Mesendoderm (in vitro differentiated cells): ENCODE data around the gene COQ10A.
"Not testable (repeated sequence)": the region's sequence is repeated elsewhere in the genome, so short reads cannot be mapped to it uniquely, and the experiment has no call there.

Source experiments
- DNase-seq: peaks from one replicate; pipeline ENCODE4 v3.0.0; 2013
- H2AK5ac ChIP-seq: 2 replicates; pipeline ENCODE4 v1.6.1; 2013; ENCODE audit warnings: low read length, inconsistent platforms
- H2BK120ac ChIP-seq: 2 replicates; pipeline ENCODE4 v1.6.1; 2013; ENCODE audit warnings: low read depth, mild to moderate bottlenecking, low read length, moderate library complexity, mixed read lengths
- H2BK15ac ChIP-seq: replicated peaks from 2 replicates; pipeline ENCODE4 v1.6.1; 2013; ENCODE audit warnings: low read depth, mild to moderate bottlenecking, moderate library complexity
- H2BK5ac ChIP-seq: 2 replicates; pipeline ENCODE4 v1.6.1; 2013; ENCODE audit warnings: low read length, inconsistent platforms
- H3K18ac ChIP-seq: 2 replicates; pipeline ENCODE4 v1.6.1; 2013; ENCODE audit warnings: mild to moderate bottlenecking, low read length, mixed read lengths
- H3K23ac ChIP-seq: one replicate; pipeline ENCODE4 v1.6.1; 2013; ENCODE audit warnings: low read length
- H3K27ac ChIP-seq: 2 replicates; pipeline ENCODE4 v1.5.1; 2013; ENCODE audit warnings: low read depth, mild to moderate bottlenecking, inconsistent platforms, low read length, moderate library complexity
- H3K27me3 ChIP-seq: 2 replicates; pipeline ENCODE4 v1.6.1; 2013; ENCODE audit warnings: low read length, control low read depth, mild to moderate bottlenecking, inconsistent platforms; ENCODE audit not compliant: insufficient read depth, poor library complexity
- H3K36me3 ChIP-seq: 2 replicates; pipeline ENCODE4 v1.6.1; 2013; ENCODE audit warnings: low read length, inconsistent platforms; ENCODE audit not compliant: control insufficient read depth, insufficient read depth
- H3K4ac ChIP-seq: one replicate; pipeline ENCODE4 v1.6.1; 2013; ENCODE audit warnings: low read depth, mild to moderate bottlenecking, low read length, moderate library complexity
- H3K4me1 ChIP-seq: 2 replicates; pipeline ENCODE4 v1.6.1; 2013; ENCODE audit warnings: low read depth, low read length, inconsistent platforms; ENCODE audit not compliant: control insufficient read depth
- H3K4me2 ChIP-seq: 2 replicates; pipeline ENCODE4 v1.6.1; 2013; ENCODE audit warnings: low read length
- H3K4me3 ChIP-seq: 2 replicates; pipeline ENCODE4 v1.5.1; 2013; ENCODE audit warnings: mild to moderate bottlenecking, low read length
- H3K56ac ChIP-seq: one replicate; pipeline ENCODE4 v1.6.1; 2013; ENCODE audit warnings: low read length
- H3K79me1 ChIP-seq: 2 replicates; pipeline ENCODE4 v1.6.1; 2013; ENCODE audit warnings: low read length, inconsistent platforms
- H3K79me2 ChIP-seq: 2 replicates; pipeline ENCODE4 v1.6.1; 2013; ENCODE audit warnings: mild to moderate bottlenecking, low read length; ENCODE audit not compliant: control insufficient read depth, insufficient read depth
- H3K9ac ChIP-seq: 2 replicates; pipeline ENCODE4 v1.6.1; 2013; ENCODE audit warnings: low read length, inconsistent platforms
- H4K5ac ChIP-seq: one replicate; pipeline ENCODE4 v1.6.1; 2013; ENCODE audit warnings: low read length
- H4K8ac ChIP-seq: one replicate; pipeline ENCODE4 v1.6.1; 2013; ENCODE audit warnings: low read depth, mild to moderate bottlenecking, control low read depth, low read length, moderate library complexity
- WGBS: extraction: QIAGEN DNeasy Blood & Tissue Kit; methylation state at CpG from one replicate; pipeline ENCODE4 v1.1.7; 2013; ENCODE audit warnings: low lambda C conversion rate, missing lambda C conversion rate; ENCODE audit not compliant: insufficient coverage; ENCODE audit errors: extremely low coverage; 5-methylcytosine and 5-hydroxymethylcytosine counted together

COQ10A gene

GRCh38 chr12:56260921-56261320, 5.8 kb upstream of the COQ10A start:
- Histone ChIP-seq H4K5ac (no peak overlapping the region), H3K36me3 (peaks cover under 1% of the 10 kb centered on the region), H3K27me3 (no peaks in the 10 kb centered on the region), H3K4me1 (peaks cover 8% of the 10 kb centered on the region), H3K9ac (no peak overlapping the region), H3K23ac (no peak overlapping the region), H2BK5ac (no peak overlapping the region), H3K56ac (no peak overlapping the region), H3K27ac (no peak overlapping the region), H3K79me1 (peaks cover 8% of the 10 kb centered on the region), H2BK120ac (no peak overlapping the region), H3K4ac (no peak overlapping the region), H2BK15ac (no peak overlapping the region), H3K4me3 (no peak overlapping the region), H3K4me2 (no peak overlapping the region), H3K18ac (no peak overlapping the region), H4K8ac (no peak overlapping the region), H2AK5ac (no peak overlapping the region), H3K79me2 (peaks cover 3% of the 10 kb centered on the region)
- WGBS: no CpG with 5 or more reads among the region's 3 CpGs
- no peak for DNase-seq

GRCh38 chr12:56261503-56262232, 5.1 kb upstream of the COQ10A start:
- Histone ChIP-seq H3K4me1 (peaks cover 4% of the 10 kb centered on the region), H2BK5ac (no peak overlapping the region), H3K9ac (no peak overlapping the region), H3K79me1 (peaks cover 5% of the 10 kb centered on the region), H2BK15ac (no peak overlapping the region), H4K8ac (no peak overlapping the region), H3K56ac (no peak overlapping the region), H3K27me3 (no peaks in the 10 kb centered on the region), H3K79me2 (no peaks in the 10 kb centered on the region), H3K36me3 (no peaks in the 10 kb centered on the region), H3K23ac (no peak overlapping the region), H2AK5ac (no peak overlapping the region), H3K4me2 (no peak overlapping the region), H3K4ac (no peak overlapping the region), H3K4me3 (no peak overlapping the region), H3K27ac (no peak overlapping the region), H2BK120ac (no peak overlapping the region), H4K5ac (no peak overlapping the region), H3K18ac (no peak overlapping the region)
- 100% methylated on average over 1 of the region's 5 CpGs for WGBS
- peak; percentile 62 for DNase-seq

DNA sequence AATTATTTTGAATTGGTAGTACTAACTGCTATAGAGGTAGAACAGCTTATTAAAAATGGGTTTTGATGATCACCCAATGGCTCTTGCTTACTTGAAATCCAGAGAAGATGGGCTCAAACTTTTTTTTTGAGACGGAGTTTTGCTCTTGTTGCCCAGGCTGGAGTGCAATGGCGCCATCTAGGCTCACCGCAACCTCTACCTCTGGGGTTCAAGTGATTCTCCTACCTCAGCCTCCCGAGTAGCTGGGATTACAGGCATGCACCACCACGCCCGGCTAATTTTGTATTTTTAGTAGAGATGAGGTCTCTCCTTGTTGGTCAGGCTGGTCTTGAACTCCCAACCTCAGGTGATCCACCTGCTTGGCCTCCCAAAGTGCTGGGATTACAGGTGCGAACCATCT, 3.8 kb upstream of the COQ10A start:
- H3K18ac ChIP-seq, H2AK5ac ChIP-seq, H3K4me3 ChIP-seq, H3K27ac ChIP-seq, H3K9ac ChIP-seq, H2BK15ac ChIP-seq, H2BK5ac ChIP-seq, H3K23ac ChIP-seq, H2BK120ac ChIP-seq, H3K79me1 ChIP-seq, H3K56ac ChIP-seq, H3K4ac ChIP-seq, H3K36me3 ChIP-seq, DNase-seq, H3K79me2 ChIP-seq, H3K4me1 ChIP-seq, H4K5ac ChIP-seq, H4K8ac ChIP-seq, H3K4me2 ChIP-seq, H3K27me3 ChIP-seq: not testable (repeated sequence)
- no CpG with 5 or more reads among the region's 7 CpGs for WGBS

DNA sequence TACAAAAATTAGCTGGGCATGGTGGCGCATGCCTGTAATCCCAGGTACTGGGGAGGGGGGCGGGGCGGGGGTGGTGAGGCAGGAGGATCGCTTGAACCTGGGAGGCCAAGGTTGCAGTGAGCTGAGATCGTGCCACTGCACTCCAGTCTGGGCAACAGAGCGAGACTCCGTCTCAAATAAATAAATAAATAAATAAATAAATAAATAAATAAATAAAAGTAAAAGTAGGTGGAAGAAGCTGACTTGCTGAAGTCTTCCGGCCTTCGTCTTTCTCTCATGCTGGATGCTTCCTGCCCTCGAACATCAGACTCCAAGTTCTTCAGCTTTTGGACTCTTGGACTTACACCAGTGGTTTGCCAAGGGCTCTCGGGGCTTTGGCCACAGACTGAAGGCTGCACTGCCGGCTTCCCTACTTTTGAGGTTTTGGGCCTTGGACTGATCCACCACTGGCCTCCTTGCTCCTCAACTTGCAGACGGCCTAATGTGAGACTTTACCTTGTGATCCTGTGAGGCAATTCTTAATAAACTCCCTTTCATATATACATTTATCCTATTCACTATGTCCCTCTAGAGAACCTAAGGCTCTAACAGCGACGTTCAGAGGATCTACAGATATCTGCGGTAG, 562 bp upstream of the COQ10A start:
- H3K4me3 ChIP-seq: peak overlapping the region; percentile 73
- H2BK120ac ChIP-seq, H3K4ac ChIP-seq, H3K36me3 ChIP-seq, H4K8ac ChIP-seq, H3K79me1 ChIP-seq, H2BK5ac ChIP-seq, H3K27ac ChIP-seq, H2BK15ac ChIP-seq, H3K27me3 ChIP-seq, H3K79me2 ChIP-seq, DNase-seq, H4K5ac ChIP-seq, H3K18ac ChIP-seq, H3K23ac ChIP-seq, H3K4me1 ChIP-seq, H2AK5ac ChIP-seq: not testable (repeated sequence)
- no CpG with 5 or more reads among the region's 16 CpGs for WGBS
- peak overlapping the region; percentile 68 for H3K4me2 ChIP-seq
- peak overlapping the region; percentile 92 for H3K9ac ChIP-seq
- H3K56ac ChIP-seq: peak overlapping the region; percentile 97

- no peak overlapping the region for H3K27ac ChIP-seq
These were observed 815 bp downstream of the COQ10A start for GRCh38 chr12:56267443-56268071.

More at GRCh38 chr12:56267443-56268071, 815 bp downstream of the COQ10A start:
- H3K79me1 ChIP-seq: no peaks in the 10 kb centered on the region
- H3K4me3 ChIP-seq: peak overlapping the region; percentile 28
- H3K56ac ChIP-seq: peak overlapping the region; percentile 47
- no peaks in the 10 kb centered on the region for H3K79me2 ChIP-seq
- no peak overlapping the region for H2BK5ac ChIP-seq
- no peak overlapping the region for H3K18ac ChIP-seq
- no peak overlapping the region for H2BK120ac ChIP-seq
- H4K8ac ChIP-seq: no peak overlapping the region
- no peak overlapping the region for H4K5ac ChIP-seq
- no peaks in the 10 kb centered on the region for H3K27me3 ChIP-seq
- no peaks in the 10 kb centered on the region for H3K36me3 ChIP-seq
- no CpG with 5 or more reads among the region's 21 CpGs for WGBS
- H3K4ac ChIP-seq: no peak overlapping the region
- H3K9ac ChIP-seq: peak overlapping the region; percentile 33
- no peak overlapping the region for H3K23ac ChIP-seq
- H3K4me1 ChIP-seq: no peaks in the 10 kb centered on the region
- H3K4me2 ChIP-seq: peak overlapping the region; percentile 20
- peak; percentile 40 for DNase-seq
- H2BK15ac ChIP-seq: no peak overlapping the region
- H2AK5ac ChIP-seq: no peak overlapping the region
